HG02610 (cell line): ENCODE data around the gene MTTP.

Source experiments
- ATAC-seq: cut with Tn5 transposase; IDR thresholded peaks from one replicate; pipeline ENCODE4 v1.9.1; 2021; ENCODE audit warnings: mild to moderate bottlenecking, moderate library complexity; ENCODE audit not compliant: unreplicated experiment

MTTP gene

DNA sequence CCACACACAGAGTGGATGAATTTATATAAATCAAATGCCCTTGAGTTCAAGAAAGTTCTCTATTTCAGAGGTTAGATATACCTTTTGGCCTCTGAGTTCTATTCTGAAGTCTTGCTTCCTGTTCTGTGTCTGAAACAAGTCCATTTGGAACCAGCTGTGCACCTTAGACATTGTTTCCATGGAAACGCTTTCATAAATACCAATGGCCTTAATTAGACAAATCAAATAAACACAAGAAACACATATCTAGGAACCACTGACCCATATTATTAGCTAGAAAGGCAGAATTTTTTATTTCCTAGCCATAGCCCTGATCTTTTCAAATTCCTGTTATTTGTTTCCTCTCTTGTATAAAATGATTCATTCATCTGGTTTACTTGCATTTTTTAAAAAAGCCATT is 91.4 kb downstream of the MTTP start:
- ATAC-seq, result no peak

DNA sequence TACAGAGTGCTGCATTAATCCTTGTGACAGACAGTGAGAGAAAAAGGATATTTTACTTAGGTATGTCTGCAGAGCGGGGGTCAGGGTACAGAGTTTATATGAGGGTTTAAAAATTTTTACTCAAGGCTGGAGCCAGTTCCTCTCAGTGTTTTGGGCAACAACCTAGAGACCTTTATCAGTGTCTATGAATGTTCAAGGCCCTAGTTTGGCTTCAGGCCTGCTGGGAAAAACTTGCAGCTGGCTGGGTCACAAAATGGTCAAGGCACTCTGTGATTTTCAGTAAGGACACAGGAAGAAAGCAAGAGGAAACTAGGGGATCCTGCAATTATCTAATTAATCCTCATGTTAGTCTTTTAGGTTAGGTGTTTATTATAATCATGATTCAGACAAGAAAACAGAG is 93.8 kb downstream of the MTTP start:
- no peak for ATAC-seq

GRCh38 chr4:99669084-99669483 is 94.5 kb downstream of the MTTP start:
- no peak for ATAC-seq

DNA sequence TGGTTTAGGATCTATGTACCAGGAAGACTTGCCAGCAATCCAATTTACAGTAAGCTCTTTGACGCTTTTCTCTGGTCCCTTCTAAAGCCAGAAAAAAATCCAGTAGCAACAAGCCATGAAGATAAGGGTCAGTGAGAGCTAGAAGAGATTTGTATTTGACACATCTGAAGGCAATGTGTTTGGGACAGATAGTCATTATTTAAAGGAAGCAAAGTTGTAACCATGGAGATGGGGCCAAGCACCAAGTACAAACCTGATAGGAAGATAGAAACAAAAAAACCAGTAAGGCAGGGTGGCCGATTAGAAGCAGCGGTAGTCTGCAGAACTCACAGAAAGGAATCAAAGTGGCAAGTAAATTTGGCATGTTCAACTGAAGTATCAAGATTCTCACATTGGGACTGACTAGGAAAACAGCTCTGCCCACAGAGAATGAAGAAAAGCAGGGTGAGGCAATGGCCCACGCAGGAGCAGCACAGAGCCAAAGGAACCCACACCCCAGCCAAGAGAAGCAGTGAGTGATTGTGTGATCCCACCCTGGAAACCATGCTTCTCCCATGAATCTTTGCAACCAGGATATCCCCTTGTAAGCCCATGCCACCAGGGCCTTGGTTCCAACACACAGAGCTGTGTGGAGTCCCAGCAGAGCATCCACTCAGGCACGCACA is 95.9 kb downstream of the MTTP start:
- ATAC-seq, result no peak
